Esophagus squamous epithelium (tissue), 4 donors: ENCODE measurements around the gene GLIS1.

Experiments used
- CTCF ChIP-seq, 6 experiments: fragments of 450-650 bp in 4 of 6; fragments of 200-600 bp in 2 of 6; sonication (generic) in 2 of 6; IDR thresholded peaks; one replicate each; pipeline ENCODE4 v1.5.1; 2016 to 2019; ENCODE audit warnings: antibody characterized with exemption in 6 of 6, mild to moderate bottlenecking in 4 of 6, moderate library complexity in 4 of 6
- POLR2A ChIP-seq, 4 donors: fragments of 450-650 bp; IDR thresholded peaks; one replicate each; pipeline ENCODE4 v1.6.1; 2017; ENCODE audit warnings: antibody characterized with exemption in 4 of 4, mild to moderate bottlenecking in 4 of 4, moderate library complexity in 3 of 4

- TF ChIP-seq POLR2A (IDR thresholded peaks at IDR 0.05) (no peak), CTCF (IDR thresholded peaks at IDR 0.05) (no peak)
These were observed 188.7 kb downstream of the GLIS1 start for GRCh38 chr1:53550201-53550741.
